Hematopoietic multipotent progenitor cell treated with erythropoietin and hydrocortisone succinate and interleukin-3 and kit ligand, for 8 days (in vitro differentiated cells): ENCODE data around the gene PRICKLE2.

Experiments
- DNase-seq: peaks from one replicate; pipeline ENCODE4 v3.0.0-alpha.2; 2015

Gene PRICKLE2, protein sequence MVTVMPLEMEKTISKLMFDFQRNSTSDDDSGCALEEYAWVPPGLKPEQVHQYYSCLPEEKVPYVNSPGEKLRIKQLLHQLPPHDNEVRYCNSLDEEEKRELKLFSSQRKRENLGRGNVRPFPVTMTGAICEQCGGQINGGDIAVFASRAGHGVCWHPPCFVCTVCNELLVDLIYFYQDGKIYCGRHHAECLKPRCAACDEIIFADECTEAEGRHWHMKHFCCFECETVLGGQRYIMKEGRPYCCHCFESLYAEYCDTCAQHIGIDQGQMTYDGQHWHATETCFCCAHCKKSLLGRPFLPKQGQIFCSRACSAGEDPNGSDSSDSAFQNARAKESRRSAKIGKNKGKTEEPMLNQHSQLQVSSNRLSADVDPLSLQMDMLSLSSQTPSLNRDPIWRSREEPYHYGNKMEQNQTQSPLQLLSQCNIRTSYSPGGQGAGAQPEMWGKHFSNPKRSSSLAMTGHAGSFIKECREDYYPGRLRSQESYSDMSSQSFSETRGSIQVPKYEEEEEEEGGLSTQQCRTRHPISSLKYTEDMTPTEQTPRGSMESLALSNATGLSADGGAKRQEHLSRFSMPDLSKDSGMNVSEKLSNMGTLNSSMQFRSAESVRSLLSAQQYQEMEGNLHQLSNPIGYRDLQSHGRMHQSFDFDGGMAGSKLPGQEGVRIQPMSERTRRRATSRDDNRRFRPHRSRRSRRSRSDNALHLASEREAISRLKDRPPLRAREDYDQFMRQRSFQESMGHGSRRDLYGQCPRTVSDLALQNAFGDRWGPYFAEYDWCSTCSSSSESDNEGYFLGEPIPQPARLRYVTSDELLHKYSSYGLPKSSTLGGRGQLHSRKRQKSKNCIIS

DNA sequence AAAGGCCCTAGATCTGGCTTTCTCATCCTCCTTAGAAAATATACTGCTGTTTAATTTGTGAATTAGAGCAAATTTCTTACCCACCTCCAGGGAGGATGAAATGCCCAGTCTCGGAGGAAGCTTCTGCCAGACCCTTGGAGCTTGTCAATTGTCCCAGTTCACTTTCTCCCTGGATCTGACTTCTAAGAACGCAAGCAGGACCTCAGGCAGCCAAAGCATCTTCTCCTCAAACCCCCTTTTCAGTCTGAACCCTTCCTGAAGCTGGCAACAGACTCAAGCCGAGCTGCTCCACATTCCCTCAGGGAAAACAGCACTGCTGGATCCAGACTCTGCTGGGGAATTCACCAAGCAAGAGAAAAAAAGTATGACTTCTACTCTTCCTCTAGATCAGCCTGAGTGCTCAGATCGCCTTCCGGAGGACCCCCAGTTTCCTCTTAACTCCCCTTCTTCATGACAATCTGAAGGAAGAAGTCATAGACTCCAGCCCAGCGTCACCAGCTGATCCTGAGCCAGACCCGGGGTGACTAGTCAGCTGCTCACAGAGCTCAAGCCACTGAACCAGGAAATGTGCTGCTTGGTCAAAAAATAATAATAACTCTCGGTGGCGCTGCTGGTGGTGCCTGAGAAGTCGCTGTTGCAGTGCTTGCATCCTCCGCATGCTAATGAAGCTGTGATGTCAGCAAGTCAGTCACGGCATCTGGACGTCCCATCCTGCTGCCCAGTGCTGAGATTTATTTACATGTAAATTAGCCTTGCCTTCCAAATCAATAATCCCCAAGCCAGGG, at the start of gene PRICKLE2:
TSS of gene PRICKLE2 (minus strand) at position 641 of the 785 bp plus-strand sequence. CDS start 26,539 bp downstream, outside the sequence.
- no peak for DNase-seq

DNA sequence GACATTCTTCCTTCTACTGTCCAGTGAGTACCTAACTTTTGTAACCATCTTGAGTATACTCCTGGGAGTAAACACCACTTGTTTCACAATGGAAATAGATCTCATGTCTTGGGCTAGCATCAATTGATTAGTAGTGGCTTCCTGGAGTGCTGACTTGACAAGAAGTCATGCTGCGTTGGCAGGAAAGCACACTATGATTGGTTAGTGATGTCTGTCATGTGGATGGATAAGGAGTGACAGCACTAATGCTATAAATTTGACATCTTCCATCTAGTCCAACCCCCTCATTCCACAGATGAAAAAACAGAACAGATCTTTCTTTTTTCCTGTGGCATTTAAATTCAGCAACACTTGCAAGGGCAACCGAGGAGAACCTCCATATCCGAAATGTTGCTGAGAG, 47.6 kb upstream of the PRICKLE2 start:
- no peak for DNase-seq

DNA sequence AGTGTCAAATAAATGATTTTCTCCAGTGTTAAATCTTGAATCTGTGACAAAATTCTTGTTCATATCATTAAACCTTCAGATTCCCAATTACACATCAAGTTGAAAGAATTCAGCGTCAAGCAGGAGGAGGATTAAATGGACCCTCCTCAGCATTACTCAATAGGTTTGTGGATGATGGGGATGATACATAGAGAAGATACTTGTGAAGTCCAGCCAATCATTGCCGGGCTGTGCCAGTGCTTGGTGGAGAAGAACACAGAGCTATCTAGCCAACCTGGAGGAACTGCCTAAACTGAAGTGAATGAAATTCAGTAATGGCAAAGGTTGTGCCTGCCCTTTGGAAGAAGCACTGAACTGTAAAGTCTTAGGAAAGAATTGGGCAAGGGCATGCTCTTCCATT, 47.0 kb upstream of the PRICKLE2 start:
- DNase-seq = no peak

DNA sequence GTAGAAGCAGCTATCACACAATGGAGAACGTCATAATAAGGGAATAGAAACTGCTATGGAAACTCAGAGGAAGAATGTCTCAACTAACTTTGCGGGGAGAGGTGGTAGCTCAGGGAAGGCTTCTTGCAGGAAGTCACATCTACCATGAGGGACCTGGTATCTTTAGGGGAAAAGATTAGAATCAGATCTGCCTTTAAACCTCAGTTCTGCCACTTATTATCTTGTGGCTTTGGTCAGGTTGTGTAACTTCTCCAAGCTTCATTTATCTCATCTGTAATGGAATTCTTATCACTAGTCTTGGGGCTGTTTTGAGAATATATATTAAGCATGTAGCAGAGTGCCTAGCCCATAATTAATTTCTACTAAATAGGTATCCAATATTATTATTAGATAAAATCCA, 46.4 kb upstream of the PRICKLE2 start:
- DNase-seq = no peak

DNA sequence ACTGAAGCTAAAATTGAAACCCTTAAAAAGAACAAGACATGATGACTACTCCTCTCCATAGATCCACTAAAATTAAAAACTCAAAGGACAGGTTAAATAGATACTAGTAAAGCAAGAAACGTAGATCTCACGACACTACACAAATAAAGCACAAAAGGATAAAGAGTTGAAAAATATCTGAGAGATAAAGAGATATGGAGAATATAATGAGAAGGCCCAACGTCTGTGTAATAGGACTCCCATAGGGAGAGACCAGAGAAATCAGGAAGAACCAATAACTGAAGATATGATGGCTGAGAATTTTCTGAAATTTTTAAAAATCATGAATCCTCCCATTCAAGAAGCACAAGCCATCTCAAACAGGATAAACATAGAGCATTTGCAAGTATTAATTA, 45.6 kb upstream of the PRICKLE2 start:
- no peak for DNase-seq

DNA sequence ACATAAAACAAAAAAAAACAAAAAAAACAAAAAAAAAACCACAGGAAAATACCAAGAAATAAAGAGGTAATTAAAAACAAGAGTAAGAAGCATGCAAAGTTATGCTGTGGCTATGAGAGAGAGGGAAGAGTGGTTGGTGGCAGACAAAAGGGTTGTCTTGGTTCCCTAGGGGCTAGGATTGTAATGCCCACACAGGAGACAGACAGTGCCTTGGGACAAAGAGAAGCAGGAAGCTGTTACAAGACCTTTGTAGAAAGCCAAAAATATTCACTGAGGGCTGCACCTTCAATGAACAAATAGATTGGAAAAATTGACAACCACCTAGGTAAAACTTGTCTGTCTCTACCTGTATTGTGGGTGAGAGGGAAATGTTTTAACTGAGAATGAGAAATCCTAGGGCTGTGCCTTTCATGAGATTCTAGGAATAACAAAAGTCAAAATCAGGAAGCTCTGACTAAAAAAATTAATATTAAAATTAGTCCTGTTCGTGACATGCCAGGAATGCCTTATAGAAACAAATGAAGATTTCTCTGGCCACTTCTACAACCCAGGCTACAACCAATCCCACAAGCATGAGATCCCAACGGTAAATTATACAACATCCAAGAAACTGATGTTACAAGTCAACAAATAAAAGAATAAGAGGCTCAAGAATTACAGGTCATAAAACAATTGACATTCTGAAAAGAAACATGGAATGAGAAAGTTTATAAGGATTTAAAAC, 45.0 kb upstream of the PRICKLE2 start:
- DNase-seq = no peak

DNA sequence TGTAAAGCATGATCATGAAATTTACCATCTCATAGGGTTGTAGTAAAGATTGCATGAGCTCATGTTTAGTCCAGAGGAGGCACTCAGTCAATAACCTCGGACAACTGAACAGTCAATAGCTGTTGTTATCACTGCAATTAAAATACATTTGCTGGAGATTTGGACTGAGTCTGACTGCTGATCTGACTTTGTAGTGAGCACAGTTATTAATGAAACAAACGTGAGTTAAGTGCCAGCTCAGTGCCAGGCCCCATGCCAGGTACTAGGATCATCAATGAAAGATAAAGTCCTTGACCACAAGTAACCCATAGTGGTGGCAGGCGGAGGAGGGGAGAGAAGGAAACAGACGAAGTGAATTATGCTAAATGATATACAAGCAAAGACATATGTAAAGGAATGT, 43.7 kb upstream of the PRICKLE2 start:
- DNase-seq = no peak

DNA sequence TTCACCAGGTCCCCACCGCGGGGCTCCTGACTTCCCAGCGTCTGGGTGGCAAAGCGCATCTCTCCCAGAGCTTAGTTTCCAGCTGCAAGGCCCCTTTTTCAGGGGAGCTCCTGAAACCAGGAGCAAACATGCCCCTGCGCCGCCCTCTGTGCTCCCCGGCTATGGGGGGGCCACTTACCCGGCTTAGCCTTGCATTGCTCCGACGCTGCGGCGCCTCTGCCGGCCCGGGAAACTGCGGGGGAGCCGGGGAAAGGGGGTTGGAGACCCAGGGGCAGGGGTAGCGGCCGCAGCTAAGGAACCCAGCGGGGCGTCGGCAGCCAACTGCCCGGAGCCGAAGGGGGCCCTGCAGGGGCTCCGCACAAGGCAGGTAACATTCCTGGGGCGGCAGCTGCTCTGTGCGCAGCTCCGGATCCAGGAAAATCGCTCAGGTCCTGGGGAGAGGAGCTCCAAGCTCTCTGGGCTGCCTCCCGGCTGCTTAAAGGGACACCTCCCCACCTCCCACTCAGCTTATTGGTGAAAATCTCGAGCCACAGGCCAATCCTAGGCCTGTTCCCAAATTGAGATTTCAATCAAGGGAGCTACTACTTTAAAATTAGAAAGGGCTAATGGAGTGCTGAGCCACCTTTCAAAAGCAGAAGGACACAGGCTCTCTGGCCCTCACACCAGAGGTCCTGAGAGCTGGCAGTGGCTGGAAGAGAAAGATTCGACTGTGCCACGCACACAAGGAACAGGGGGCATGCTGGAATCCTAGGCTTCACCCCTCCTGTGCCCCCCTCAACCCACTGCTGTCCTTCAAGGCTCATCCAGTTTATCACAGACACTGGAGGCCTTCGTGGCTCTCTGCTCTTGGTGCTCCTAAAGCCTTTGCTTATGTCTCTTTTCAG, 42.7 kb upstream of the PRICKLE2 start:
- DNase-seq = no peak

DNA sequence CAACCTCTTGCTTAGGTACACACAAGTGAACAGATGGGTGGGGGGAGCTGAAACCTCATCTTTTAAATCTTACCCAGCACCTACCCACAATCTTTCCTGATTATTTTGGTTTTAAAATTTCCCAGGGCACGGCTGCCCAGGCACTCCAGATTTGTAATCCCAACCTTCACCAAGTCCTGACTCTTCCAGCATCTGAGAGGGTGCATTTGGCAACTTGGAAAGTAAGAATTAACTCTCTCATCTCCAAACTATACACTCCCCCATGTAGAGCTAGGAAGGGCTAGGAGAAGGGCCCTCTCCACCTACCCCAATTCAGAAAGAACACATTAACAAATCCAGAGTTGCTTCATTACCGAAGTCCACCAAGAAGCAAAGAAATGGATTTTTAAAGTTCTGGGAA, 41.7 kb upstream of the PRICKLE2 start:
- DNase-seq = no peak

DNA sequence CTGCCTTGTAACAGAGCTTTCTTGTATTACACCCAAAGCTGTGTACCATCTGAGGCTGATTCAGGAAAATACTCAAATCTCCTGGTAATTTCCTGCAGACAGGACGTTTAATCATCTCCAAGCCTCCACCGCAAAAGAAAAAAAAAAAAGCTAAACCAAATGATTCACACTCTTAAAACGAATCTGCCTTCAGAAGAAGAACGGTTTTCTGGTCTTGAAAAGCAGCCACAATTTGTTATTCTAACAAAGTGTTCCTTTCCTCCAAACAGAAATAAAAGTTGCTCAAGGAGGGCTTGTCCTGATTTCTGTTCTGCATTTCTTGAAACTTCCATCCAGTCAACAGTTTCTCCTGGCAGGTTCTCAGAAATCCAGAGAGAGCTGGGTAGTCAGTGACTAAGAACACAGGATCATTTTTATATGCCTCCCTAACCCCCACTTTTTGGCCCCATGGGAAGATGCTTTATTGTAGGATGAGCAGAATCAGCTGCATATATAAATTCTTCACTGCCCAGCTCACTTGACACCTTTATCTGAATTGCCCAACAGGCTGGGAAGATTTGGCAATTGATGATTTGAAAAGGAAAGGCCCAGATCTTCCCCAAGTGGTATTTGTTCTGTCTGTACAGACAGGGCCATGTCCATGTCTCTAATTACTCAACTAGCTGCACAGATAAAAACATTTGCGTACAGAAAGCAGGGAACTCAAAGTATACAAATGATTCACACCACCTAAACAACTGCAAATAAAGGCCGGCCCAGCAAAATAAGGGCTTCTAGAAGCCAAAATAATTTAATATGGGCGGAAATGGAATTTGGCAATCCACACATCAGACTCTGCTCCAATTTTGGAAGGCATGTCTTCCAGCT, 41.0 kb upstream of the PRICKLE2 start:
- DNase-seq = no peak

DNA sequence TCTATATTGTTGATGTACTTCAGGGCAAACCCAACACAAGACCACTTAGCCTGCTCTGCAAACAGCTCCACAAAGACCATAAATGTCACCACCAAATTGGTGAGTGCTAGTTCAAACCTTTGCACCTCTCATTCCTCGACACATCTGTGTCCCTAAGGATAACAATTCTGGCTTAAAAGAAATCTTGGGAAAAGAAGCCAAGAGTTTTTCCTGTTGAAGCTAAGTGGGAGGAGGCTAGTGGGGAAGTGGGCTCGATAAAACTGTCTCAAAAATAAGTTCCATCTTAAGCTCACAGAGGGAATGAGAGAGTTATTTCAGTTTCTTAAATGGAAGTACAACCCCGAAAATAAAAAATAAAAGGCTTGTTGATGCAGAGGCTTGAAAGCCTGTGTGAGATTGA, 40.4 kb upstream of the PRICKLE2 start:
- DNase-seq = no peak

DNA sequence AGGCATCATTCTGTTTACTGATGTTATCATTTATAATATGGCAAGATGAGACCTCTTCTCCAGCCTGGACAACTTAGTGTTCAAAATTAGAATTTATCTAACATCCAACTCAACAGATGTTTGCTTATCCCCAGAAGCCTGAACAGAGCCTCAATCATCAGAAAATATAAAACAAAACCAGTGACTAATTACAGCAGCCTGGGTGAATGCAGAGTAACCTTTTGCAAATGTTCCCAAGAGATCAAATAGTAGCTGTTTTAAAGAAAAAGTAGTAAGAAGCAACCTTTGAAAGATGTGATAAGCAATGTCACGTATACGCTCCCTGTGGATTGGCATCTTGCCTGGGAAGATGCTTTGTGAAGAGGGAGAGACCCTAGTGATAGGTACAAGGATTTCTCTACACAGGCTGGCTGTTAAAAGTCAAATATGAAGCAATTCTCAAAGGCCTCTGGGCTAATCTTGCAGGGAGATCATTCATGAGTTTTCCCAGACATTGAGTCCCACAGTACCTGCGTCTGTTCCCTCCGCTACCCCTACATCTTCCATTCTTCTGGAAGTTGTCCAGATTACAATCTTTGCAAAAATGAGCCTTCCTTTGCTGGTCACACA, 39.3 kb upstream of the PRICKLE2 start:
- DNase-seq = no peak

DNA sequence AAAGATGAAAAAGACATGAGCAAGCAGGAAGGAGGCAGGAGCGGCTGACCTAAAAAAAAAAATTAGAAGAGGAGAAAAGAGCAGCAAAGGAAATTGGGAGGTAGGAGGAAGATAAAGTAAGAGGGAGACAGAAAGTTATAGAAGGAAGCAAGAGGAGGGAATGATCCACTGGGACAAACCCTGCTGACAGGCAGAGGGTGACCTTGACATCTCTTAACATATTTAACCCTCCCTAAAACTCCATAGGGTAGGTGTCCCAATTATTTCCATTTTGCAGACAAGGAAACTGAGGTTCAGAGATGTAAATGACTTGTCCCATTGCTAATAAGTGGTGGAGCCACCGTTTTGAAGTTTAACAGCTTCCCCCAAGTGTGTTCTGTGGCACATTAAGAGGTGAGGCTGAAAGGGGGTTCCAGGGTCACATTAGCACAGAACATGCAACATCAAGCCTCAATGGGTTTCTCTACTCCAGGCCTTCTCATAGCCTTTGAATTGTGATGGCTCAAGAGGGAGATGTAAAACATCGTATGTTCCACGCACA, 37.4 kb upstream of the PRICKLE2 start:
- DNase-seq = no peak

DNA sequence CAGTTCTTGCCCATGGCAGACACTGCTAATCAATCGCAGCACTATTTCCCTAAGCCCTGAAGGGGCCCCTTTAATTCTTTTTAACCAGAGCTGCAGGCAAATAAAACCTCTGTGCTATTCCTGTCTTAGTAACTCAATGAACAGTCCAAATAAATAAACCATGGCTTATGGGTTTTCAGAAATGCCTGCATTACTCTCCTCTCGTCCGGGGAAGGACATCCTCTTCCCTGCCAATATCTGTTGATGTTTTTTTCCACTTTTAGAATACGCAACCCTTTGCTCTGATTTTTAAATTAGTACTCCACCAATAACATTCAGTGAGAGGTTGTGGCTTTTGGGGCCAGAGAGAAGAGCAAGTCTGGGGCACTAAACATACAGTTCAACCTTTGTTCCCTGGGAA, 35.2 kb upstream of the PRICKLE2 start:
- no peak for DNase-seq

DNA sequence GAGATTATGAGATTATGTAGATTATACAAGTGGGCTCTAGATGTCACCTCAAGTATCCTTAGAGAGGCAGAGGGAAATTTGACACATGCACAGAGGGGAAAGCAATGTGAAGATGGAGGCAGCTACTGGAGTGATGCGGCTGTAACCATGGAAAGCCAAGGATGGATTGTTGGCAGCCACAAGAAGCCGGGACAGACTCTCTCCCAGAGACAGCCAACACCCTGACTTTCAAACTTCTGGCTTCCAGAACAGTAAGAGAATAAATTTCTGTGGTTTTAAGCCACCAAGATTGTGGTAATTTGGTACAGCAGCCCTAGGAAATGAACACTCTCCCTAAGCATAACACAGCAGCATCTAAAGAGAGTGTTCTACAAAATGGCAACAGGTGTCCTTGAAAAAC, 34.4 kb upstream of the PRICKLE2 start:
- DNase-seq = no peak

DNA sequence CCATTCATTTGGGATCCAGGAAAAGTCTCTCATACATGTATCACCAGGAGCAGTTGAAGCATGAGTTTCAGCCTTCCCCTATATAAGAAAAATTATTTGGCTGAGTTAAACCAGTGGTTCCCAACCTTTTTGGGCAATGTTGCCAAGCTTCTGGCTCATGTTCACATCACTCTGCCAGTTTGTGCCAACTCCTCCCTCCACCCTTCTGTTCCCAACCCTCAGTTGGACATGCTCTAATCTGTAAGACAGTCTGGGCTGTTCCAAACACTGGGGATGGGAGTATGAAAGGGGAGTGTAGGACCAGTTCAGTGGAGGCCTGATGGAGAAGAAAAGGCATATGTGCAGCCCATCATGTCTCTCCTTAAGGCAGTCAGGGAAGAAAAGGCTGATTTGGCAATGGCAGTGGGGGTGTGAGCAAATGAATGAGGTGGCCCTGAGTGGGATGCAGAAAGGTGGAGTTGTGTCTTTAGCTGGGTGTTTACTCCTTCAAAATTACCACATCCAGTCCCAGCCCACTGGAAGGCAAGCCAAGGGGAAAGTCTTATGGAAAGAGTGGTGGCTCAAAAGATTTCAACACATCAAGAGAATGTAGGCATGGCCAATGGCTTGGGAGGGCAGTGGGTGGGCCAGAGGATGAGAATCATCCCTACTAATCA, 32.0 kb upstream of the PRICKLE2 start:
- no peak for DNase-seq

DNA sequence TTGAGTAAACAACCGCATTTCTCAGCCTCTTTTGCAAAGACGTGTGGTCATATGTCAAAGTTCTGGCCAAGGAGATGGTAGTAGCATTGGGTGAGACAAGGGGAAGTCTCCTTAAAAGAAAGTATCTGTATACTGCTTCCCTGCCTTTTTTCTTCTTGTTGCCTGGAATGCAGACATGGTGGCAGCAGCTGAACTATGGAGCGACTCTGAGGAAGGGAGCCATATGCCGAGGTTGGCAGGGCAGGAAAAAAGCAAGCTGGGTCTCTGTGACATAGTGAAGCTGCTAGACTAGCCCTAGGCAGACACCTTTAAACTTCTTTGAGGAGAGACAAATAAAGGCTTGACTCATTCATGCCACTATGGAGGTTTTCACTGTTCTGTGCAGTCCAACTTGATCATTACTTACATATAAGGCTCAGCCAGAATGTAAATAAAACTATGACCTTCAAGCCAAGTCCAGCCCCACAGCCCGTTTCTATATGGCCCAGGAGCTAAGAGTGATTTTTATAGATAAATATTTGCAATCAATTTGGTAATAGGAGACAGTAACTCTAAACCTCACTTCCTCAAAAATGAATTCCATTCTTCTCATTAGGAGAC, 30.6 kb upstream of the PRICKLE2 start:
- no peak for DNase-seq

DNA sequence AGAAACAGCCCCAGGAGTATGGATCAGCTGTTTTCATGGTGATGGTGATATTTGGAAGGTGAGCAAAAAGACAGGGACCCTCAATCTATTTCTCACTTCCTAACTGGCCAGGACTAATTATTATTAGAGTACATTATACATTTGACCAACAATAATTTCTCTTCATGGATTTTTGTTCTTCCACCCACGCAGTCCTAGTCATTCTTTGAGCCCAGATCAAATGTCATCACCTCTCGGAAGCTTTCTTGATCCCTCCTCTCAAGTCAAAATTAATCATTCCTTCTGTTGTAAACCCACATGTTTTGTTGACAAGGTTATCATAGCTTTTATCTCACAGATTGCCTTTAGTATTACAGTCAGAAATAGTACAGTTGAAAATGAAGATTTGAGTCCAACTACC, 29.2 kb upstream of the PRICKLE2 start:
- DNase-seq = no peak

DNA sequence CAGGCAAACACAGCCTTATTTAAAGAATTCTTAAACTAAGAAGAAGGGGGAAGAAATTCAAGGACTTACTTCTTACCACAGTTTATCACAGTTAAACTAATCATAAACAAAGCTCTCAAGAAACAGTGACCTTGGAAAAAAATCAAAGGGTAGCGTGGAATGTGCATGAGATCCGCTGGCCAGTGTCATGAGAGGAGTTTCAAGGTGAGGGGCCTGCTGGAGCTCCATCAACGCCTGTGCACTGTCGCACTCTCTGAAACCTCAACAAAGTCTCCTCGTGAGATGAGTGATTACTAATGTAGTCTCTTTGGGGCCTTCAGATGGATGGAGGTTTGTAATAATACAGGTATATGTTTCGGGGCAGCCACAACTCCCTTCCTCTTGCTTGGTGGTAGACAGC, 28.4 kb upstream of the PRICKLE2 start:
- DNase-seq = no peak
